D341Med (cell line): ENCODE results near the gene POLR2F.
A peak's percentile ranks its signal among the peaks of the same experiment; 100 is the strongest.

ENCODE experiments used
- DNase-seq: peaks from one replicate; pipeline ENCODE4 v3.0.0; 2012; ENCODE audit warnings: low spot score

POLR2F gene

GRCh38 chr22:37953437-37954179 is at the start of gene POLR2F, which contains the start of gene C22orf23:
Gene POLR2F (plus strand): TSS chr22:37953699. CDS start chr22:37953788, 89 bp downstream.
Gene C22orf23 (minus strand): TSS chr22:37953601. CDS start chr22:37953149, 452 bp downstream.
- DNase-seq: peak; percentile 99

- no peak for DNase-seq
Observed at GRCh38 chr22:37904572-37905533, 48.6 kb upstream of the POLR2F start.

GRCh38 chr22:37905534-37906363 is 47.8 kb upstream of the POLR2F start, which contains the start of gene MICALL1:
Gene MICALL1 (plus strand): TSS chr22:37906297. CDS start chr22:37906423, 126 bp downstream.
- peak; percentile 94 for DNase-seq

GRCh38 chr22:37906364-37907008 is 47.0 kb upstream of the POLR2F start:
- DNase-seq: no peak

GRCh38 chr22:37907036-37907954 is 46.2 kb upstream of the POLR2F start:
- DNase-seq: no peak

GRCh38 chr22:37909766-37910165 is 43.7 kb upstream of the POLR2F start:
- DNase-seq: no peak

DNA sequence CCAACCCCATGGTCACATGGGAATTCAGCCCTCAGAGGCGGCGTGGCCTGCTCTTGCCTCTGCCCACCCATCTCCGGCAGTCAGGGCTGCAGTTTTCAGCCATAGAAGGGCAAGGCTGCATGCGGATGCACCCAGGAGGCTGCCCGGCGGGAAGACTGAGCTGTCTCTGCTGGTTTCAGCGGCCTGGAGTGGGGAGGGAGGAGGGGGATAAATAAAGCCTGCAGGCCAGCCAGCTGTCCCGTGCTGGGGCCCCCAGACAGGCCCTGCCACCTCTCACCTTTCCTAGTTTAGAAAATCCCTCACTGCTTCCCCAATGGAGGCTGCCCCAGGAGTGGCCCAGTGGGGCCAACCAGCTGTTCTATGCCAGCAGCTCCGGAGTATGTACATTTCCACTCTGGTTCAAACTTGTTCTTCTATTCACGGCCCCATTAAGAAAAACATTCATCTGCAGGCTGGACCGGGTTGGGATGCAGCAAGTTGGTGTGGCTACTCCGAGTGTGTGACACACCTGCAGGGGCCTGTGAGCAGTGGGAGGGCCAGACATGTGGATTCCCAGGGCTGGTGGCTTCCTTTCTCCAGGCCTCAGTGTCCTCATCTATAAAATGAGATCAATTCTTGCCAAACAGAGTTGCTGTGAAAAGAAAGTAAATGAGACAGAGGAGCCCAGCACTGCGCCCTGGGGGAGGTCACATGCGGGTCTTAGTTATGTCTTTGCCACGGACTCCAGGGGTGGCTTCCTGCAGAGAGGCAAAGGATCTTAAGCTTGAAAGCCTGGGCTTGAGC is 42.4 kb upstream of the POLR2F start:
- no peak for DNase-seq

GRCh38 chr22:37911697-37912096 is 41.8 kb upstream of the POLR2F start:
- no peak for DNase-seq

GRCh38 chr22:37912171-37912570 is 41.3 kb upstream of the POLR2F start:
- no peak for DNase-seq

DNA sequence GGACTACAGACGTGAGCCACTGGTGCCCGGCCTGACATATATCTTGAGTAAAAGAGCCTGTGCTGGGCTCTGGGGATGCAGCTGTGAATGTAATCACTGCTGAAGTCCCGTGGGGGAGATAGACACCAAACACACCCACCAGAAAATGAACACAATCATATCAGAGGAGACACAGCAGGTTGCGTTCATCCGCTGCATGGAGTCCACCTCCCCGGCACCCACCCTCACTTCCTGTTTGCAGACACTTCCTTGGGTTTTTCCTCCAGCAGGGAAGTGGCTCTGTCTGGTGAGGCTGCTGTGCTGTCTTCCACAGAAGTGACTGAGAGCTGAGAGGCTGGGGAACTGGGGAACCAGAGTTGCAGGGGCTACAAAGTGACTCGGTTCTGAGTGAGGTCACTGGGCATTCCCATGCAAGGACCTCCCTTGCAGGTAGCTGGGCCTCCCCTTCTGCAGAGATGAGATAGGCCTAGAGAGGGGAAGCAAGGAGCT is 40.2 kb upstream of the POLR2F start:
- no peak for DNase-seq

- no peak for DNase-seq
Observed at GRCh38 chr22:37916311-37916710, 37.2 kb upstream of the POLR2F start.

- DNase-seq: no peak
Observed at GRCh38 chr22:37917874-37918548, 35.5 kb upstream of the POLR2F start.

- no peak for DNase-seq
Observed at GRCh38 chr22:37918580-37919270, 34.8 kb upstream of the POLR2F start.

DNA sequence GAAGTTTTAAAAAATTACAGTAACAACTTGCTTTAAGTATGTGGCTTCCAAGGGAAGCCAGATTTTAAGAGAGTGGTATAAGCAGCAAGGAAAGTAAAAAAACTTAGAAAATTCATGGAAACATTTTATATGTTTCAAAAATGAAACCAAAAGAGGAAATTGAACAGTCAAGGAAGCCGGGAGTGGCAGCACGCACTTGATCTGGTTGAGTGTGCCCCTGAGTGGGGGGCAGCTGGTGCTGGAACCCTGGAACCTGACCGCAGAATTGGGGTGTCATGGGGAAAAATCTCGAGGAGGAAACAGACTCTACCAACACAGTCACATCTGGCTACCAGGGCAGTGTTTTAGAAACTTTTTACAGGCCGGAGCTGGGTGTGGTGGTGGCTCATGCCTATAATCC is 33.4 kb upstream of the POLR2F start:
- no peak for DNase-seq

DNA sequence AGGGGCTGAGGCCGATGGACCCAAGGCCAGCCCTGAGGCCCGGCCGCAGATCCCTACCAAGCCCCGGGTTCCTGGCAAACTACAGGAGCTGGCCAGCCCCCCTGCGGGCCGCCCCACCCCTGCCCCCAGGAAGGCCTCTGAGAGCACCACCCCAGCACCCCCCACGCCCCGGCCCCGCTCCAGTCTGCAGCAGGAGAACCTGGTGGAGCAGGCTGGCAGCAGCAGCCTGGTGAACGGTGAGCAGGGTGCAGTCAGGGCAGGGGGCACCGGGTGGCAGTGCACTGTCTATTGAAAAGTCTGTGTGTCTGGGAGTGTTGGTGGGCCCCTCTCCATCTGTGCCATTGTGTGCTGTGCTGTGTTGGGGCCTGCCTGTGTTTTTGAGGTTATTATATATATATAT is 31.3 kb upstream of the POLR2F start:
- peak; percentile 75 for DNase-seq

DNA sequence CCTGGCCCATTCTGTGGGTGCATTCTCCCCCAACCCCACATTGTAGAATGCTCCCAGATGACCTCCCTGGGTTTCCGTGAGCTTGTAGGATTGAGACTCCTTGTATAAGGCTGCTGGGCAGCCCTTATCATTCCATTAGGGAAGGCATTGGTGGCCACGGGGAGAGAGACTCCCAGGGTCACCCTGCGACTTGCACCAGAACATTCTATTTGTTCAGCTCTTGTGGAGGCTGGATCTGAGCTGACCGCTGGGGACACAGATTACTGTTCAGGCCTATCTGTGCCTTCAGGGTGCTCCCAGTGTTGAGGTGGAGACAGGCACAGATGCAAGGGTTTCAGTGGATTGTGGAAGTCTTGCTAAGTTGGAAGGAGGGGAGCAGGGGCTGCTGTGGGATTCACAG is 29.6 kb upstream of the POLR2F start:
- no peak for DNase-seq

DNA sequence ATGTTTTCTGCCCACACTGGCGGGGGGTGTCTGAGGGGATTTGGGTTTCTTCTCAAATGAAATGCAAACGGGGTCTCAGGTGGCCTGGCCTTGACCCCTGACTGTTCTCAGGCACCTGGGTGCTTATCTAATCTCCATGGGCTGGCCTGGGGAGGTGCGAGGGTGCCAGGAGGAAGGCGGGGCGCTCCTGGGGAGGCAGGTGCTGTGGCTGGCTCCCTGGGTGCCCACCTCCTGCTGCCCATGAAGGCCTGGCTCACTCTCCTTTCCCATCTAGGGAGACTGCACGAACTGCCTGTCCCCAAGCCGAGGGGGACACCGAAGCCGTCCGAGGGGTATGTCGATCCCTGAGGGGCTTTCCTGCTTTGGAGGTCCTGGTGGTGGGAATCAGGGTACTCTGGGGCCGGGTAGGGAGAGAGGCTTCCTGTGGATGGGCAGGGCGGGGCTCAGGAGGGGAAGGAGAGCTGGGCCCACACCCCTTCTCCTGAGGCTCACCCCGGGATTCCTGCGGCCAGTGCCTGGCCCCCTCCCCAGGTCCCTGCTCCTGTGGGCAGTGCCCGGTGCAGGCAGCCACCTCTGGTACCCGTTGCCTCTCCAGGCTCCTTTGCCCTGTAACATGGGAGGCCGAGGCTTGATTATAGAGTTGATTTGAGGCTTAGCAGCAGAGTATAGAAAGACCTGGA is 29.0 kb upstream of the POLR2F start:
- DNase-seq: no peak
